Breast epithelium (tissue), 3 donors: ENCODE results near the gene RUSF1.

Source experiments
- POLR2AphosphoS5 ChIP-seq, 3 donors: sonication (generic); formaldehyde crosslinking; IDR thresholded peaks; one replicate each; pipeline ENCODE4 v1.6.1; 2017; ENCODE audit warnings: antibody characterized with exemption in 3 of 3
- TF ChIP-seq, protein P1 (sequence below), 3 donors: fragments of 450-650 bp; IDR thresholded peaks; one replicate each; pipeline ENCODE4 v1.5.1; 2016 to 2017; ENCODE audit warnings: antibody characterized with exemption in 3 of 3, mild to moderate bottlenecking in 3 of 3, moderate library complexity in 3 of 3

DNA sequence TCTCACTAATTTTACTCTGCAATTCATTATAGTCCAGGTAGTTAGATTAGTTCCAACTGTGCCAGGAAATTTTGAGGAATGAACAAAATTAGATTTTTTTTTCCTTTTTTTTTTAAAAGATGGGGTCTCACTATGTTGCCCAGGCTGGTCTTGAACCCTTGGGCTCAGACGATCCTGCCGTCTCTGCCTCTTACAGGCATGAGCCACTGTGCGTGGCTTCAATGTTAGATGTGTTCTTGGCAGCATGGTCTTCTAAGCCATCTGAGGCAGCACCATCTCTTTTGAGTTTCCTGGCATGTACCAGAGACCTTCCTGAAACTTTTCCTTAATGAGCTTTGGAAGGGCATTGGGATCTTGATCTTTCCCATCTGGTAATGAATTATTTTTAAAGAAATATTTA is 16.9 kb upstream of the RUSF1 start:
- TF ChIP-seq, protein P1, sequence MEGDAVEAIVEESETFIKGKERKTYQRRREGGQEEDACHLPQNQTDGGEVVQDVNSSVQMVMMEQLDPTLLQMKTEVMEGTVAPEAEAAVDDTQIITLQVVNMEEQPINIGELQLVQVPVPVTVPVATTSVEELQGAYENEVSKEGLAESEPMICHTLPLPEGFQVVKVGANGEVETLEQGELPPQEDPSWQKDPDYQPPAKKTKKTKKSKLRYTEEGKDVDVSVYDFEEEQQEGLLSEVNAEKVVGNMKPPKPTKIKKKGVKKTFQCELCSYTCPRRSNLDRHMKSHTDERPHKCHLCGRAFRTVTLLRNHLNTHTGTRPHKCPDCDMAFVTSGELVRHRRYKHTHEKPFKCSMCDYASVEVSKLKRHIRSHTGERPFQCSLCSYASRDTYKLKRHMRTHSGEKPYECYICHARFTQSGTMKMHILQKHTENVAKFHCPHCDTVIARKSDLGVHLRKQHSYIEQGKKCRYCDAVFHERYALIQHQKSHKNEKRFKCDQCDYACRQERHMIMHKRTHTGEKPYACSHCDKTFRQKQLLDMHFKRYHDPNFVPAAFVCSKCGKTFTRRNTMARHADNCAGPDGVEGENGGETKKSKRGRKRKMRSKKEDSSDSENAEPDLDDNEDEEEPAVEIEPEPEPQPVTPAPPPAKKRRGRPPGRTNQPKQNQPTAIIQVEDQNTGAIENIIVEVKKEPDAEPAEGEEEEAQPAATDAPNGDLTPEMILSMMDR (IDR thresholded peaks at IDR 0.05): no peak
- no peak for TF ChIP-seq POLR2AphosphoS5 (IDR thresholded peaks at IDR 0.05)
